C4-2B (cell line): Measurements from ENCODE around the gene PPRC1.

ENCODE experiments used
- H3K27ac ChIP-seq: fragments of 450-650 bp; 2 replicates; pipeline ENCODE4 v1.5.1; 2017
- CTCF ChIP-seq: fragments of 450-650 bp; conservative IDR thresholded peaks from 2 replicates; pipeline ENCODE4 v1.5.1; 2017; ENCODE audit warnings: mild to moderate bottlenecking
- ZFX ChIP-seq: fragments of 450-650 bp; IDR thresholded peaks from 2 replicates; pipeline ENCODE4 v1.6.1; 2017

The PPRC1 gene

GRCh38 chr10:102191956-102192355 lies 59.1 kb downstream of the PPRC1 start:
- TF ChIP-seq ZFX (no peak), CTCF (no peak)
- H3K27ac ChIP-seq = no peak overlapping the region

GRCh38 chr10:102195296-102195870 lies 62.5 kb downstream of the PPRC1 start:
- no peak overlapping the region for H3K27ac ChIP-seq

GRCh38 chr10:102196893-102197292 lies 64.1 kb downstream of the PPRC1 start:
- no peak for TF ChIP-seq ZFX
- no peak for TF ChIP-seq CTCF
- H3K27ac ChIP-seq = no peak overlapping the region

More at GRCh38 chr10:102195296-102195870, 62.5 kb downstream of the PPRC1 start:
- TF ChIP-seq CTCF (no peak), ZFX (no peak)

- TF ChIP-seq ZFX (no peak), CTCF (no peak)
- no peak overlapping the region for H3K27ac ChIP-seq
Observed at GRCh38 chr10:102198027-102198426, 65.2 kb downstream of the PPRC1 start.
